Ammon's horn (tissue), 1 donor: Measurements from ENCODE around the gene CRTAC1.
"Not testable (repeated sequence)": the region's sequence is repeated elsewhere in the genome, so short reads cannot be mapped to it uniquely, and the experiment has no call there.

Experiments used
- DNase-seq: peaks from one replicate; pipeline ENCODE4 v3.0.0-alpha.2; 2016; ENCODE audit warnings: low spot score

The CRTAC1 gene

DNA sequence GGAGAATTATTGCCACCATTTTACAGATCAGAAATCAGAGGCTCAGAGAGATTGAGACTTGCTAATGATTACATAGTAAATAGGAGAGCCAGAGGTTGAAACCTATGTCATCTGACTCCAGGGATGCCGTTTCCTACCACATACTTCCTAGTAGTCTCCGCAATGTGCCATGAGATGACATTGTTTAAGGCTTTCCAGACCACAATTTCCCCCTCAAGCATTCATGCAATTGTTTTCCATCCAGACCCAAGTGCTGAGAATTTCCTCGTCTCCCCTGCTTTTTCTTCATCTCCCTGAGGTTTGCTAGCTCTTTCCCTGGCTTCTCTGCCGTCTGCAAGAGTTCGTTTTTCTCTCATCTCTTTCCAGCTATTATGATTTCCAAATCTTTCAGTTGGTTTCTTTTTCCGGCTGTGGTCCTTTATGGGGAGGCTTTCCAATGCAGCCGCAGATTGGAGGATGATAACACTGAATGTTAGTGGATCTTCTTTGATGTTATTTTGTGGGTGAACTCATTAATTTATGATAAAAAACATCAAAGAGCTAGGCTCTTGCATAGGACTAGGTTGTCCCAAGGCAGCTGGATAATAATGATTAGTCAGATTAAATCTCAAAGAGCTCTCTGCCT lies 187.7 kb downstream of the CRTAC1 start:
- no peak for DNase-seq

DNA sequence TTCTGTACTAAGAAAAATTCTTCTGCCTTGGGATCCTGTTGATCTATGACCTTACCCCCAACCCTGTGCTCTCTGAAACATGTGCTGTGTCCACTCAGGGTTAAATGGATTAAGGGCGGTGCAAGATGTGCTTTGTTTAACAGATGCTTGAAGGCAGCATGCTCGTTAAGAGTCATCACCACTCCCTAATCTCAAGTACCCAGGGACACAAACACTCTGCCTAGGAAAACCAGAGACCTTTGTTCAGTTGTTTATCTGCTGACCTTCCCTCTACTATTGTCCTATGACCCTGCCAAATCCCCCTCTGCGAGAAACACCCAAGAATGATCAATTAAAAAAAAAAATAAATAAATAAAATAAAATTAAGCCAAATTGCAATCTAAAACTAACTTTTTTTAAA lies 188.3 kb downstream of the CRTAC1 start:
- not testable (repeated sequence) for DNase-seq

DNA sequence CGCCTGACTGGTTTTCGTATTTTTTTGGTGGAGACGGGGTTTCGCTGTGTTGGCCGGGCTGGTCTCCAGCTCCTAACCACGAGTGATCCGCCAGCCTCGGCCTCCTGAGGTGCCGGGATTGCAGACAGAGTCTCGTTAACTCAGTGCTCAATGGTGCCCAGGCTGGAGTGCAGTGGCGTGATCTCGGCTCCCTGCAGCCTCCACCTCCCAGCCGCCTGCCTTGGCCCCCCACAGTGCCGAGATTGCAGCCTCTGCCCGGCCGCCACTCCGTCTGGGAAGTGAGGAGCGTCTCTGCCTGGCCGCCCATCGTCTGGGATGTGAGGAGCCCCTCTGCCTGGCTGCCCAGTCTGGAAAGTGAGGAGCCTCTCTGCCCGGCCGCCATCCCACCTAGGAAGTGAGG lies 189.3 kb downstream of the CRTAC1 start:
- DNase-seq, result not testable (repeated sequence)

DNA sequence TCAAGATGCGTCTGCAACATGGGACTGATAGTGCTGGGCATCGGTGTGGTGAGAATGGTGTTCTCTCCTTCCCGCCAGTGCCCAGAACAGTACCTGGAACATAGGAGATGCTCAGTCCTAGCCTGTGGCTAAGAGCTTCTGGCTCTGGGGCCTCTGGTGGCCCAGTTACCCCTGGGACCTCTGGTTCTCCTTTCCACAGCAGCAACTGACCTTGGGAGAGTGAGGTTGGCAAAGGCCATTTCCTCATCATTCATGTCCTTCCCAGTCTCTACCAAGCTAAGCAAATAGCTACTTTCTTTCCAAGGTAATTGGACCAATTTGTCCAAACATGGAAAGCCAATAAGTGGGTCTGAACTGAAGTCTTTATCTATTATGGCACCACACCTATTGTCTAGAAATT lies 192.3 kb downstream of the CRTAC1 start:
- no peak for DNase-seq

DNA sequence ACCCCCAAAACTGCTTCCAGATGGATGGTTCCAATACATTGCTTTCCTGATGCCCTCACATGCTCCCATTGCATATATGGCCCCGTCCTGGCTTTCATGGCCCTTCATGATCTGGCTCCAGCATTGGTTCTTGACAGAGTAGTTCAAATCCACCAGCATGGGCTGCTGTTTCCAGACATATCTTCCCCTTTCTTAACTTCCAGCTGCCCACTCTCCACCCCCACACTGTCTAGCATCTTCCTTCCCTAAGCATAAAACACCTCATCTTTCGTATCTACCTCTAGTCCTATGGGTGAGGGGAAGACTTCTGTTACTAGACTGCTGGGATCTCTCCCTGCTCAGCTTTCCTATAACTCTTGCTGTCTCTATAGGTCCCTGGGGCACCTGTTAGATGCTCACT lies 194.0 kb downstream of the CRTAC1 start:
- no peak for DNase-seq

DNA sequence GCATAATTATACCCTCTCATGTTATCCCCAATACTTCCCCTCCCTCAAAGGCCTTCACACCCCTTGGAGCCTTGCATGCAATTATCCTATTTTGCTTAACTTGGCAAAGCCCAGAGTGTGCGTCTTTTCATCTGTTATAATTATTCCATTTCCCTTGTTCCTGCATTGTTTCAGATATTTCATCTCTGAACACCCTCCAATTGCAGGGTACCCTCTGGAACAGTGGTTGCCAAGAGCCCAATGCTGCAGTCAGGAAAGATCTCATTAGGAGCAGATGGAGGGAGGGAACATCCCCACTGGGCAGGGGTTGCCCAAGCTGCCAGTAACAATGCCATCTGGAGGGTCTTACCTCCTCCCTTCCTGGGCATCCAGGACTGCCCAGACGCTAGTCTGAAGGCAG lies 199.2 kb downstream of the CRTAC1 start:
- no peak for DNase-seq

DNA sequence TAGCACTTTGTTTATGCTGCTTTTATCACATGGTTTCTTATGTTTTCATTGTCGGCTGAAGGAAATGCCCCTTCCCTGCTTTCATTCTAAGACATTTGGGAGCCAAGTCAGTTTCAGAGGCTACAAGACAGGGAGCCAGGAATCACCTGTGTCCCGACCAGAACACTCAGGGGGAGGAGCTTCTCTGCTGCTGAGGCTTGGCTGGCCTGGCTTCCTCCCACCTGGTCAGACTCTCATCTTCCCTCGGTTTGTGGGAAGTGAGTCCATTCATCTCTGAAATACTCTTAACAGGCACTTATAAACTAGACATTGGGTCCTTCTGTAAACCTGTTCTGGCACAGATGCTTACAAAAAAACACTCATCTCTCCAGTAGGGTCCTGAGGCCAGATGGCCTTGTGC lies 200.4 kb downstream of the CRTAC1 start:
- no peak for DNase-seq

DNA sequence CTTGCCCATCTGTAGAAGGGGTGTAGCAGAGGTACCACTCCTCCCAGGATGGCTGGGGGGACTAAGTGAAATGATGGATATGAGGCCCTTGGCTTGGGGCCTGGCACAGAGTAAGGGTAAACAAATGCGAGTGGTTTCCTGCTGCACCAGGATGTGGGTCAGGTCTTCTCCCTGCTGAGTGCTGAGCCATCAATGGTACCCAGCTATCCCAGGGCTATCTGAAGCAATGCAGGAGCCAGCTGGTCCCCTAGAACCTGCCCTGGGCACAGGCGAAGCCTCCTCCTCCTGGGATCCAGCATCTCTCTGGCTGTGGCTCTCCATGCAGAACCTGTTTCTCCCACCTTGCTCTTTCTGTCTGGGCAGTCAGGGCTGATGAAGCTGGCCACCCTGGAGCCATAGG lies 201.7 kb downstream of the CRTAC1 start:
- DNase-seq, result no peak

DNA sequence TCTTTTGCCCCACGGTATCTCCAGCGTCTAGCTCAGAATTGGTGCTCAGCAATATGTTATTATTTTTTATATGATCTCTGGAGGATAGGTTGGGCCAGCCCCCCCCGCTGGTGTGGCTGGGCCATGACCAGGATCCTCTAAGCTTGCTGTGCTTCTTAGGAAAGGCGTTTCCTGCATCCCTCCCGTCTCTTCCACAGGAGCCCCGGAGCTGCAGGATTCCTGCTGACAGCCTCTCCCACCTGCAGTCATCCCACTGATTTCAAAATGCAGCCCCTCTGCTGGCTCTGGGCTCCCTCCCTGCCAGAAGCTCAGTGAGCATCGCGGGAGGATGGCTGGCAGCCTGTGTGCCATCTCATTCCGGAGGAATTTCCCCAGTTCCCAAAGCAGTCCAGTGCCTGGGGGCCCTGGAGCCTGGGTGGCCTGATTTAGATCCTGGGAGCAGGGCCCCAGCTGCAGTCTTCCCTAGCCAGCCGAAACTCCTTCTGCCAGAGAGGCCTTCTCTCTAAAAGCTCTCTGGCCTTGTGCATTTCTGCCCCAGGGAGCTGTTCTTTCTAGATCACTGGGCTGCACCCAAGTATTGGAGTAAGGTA lies 202.6 kb downstream of the CRTAC1 start:
- no peak for DNase-seq

DNA sequence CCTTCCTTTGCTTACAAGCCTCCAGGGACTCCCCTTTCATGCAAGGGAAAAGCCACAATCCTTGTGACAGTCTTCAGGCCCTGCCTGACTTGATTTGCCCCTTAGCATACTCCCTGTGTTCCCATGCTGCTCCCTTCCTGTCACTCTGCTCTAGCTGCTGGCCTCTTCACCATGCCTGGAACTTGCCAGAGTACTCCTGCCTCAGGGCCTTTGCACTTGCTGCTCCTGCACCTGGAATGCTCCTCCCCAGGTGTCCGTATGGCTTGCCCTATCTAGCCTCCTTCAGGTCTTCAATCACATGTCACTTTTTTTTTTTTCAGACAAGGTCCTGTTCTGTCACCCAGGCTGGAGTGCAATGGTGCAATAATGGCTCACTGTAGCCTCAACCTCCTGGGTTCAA lies 203.5 kb downstream of the CRTAC1 start:
- no peak for DNase-seq

DNA sequence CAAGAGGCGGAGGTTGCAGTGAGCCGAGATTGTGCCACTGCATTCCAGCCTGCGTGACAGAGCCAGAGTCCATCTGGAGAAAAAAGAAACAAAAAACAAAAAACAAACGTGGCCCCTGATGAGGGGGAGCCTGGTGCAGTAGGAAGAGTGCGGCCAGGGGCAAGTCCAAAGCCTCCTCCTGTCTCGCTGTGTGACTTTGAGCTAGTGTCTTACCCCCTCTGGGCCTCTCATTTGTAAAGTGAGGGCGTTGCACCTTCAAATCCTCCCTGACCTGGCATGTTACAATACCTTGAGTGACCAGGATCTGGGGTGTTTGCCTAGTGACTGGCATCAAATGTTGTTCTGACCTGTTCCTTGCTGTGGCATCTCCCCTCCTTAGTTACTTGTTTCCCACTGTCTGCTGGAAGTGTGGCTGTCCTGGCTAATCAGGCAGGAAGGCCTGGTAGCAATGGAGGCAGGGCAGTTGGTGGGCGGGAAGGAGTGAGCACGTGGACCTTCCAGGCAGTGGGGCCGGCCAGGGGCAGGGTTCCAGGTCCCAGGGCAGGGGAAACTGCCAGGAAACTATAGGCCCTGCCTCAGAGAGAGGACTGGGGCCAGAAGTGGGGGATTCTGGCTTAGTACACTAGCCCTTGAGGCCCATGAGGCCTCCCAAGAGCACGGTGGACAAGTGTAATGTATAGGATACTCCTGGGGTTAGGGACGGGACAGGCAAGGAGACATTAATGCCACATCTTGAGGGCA lies 205.2 kb downstream of the CRTAC1 start:
- no peak for DNase-seq

DNA sequence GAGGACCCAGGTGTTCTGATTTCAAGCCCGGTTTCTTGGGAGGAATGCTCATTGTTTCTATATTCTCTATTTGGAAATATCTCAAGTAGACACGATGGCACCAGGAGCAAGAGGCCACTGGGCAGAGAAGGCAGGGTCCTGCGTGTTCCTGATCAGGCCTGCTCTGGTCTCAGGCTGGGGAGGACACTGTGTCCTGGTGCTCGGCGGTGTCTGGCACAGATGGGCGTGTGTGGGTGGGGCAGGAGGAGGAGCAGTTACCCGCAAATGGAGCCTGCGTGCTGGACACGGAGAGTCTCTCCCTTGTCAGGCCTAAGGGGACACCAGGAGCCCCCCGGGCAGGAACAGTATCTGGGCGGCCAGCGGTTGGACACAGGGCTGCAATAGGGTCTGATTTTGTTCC lies 206.7 kb downstream of the CRTAC1 start:
- no peak for DNase-seq

DNA sequence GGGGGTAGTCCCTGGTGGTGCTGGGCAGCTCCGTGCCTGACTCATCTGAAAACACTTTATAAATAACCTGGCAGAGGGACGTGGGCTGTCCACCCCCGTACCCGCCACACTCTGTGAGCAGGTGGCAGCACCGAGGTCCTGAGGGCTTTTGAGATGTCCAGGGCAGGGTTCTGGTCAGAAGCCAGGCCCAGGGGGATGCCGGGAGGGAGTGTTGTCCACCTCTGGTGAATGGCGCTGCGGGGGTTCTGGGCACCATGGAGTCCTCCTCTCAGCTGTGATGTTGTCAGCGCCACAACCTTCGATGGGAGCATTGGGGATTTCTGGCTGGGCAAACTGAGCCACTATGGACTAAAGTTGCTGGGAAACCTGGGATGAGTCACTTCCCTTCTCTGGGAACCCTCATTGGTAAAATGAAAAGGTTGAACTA lies 208.1 kb downstream of the CRTAC1 start:
- DNase-seq, result no peak

DNA sequence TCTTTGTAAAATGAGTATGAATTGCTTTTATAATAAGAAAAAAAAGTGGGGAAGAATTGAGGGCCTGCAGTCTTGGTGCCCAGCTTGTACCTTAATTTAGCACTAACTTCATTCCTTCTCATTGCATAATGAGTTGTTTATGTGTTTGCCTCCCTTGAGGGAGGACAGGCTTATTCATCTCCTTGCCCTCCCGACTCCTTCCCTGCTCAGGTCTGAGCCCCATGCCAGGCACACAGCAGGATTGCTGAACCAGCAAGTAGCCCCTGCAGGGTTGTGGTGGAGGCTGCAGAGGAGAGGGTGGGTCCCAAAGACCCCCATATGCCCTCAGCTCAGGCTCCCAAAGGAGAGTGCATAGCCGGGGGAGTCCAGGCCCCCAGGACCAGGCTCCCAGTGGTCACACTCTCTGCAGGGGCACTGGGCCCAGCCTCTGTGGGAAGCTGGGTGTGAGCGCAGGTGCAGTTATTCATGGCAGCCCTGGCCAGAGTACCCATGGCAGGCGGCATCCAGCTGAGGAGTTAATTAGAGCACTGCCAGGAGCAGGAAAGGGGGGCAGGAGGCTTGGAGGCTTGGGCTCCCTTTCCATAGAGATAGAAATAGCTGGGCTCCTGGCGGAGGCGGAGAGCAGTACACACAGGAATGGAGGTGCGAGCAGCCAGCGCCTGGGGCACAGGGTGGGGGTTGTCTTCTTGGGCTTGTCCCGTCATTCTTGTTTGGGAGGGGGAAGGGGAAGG lies 208.9 kb downstream of the CRTAC1 start:
- no peak for DNase-seq

DNA sequence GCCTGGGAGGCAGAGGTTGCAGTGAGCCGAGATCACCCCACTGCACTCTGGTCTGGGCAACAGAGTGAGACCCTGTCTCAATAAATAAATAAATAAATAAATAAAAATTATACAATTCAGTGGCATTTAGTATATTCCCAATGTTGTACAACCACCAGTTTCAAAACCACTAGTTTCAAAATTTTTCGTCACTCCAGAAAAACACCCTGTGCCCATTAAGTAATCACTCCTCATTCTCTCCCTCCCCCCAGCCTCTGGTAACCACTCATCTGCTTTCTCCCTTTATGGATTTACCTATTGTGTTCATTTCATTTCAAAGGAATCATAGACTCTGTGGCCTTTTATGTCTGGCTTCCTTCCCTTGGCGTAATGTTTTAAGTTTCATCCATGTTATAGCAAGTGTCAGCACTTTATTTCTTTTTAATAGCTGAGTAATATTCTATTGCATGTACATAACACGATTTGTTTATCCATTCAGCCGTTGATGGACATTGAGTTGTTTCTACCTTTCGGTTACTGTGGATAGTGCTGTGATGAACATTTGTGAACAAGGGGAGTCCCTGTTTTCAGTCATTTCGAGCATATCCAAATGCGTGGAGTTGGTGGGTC lies 210.2 kb downstream of the CRTAC1 start:
- no peak for DNase-seq

DNA sequence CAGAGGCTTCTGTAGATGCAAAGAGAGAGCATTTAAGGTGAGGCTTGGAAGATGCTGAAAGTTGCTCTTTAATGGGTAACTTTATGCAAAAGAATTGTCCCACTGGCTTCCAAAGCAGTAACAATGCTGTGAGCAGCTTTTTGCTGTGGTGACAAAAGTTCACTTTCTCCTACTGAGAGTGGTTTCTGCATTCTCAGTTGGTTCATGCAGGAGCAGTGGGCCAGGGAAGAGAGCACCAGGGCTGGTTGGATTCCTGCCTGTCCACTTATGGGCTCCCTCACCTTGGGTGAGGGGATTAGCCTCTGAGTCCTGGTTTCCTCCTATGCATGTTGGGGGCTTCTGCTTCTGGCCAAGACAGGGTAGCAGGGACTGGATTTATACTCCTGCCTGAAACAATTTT lies 211.8 kb downstream of the CRTAC1 start:
- no peak for DNase-seq

DNA sequence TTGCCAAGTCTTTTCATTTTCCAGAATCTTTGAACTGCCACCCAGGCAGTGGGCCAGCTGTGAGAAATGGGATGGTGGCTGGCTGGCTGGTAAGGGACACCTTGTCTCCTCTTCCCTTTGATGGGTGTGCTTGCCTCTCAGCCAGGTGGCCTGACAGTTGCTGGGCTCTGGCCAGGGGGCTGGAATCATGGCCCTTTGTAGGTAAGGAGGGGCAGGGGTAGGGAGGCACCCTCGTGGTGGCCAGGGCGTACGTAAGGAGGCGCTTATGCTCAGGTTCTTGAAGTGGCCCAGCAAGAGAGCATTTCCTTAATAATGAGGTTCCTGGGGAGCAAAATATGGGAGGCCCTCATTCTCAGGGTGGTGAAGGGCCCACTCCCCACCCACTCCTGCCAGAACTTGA lies 213.8 kb downstream of the CRTAC1 start:
- no peak for DNase-seq
